ENCODE results near the gene ATP6V0E2.

- no peak for TF ChIP-seq CTCF (IDR thresholded peaks at IDR 0.05)
- no peak for TF ChIP-seq POLR2A (IDR thresholded peaks at IDR 0.05)
Observed at GRCh38 chr7:149855361-149856305, 18.1 kb upstream of the ATP6V0E2 start.

All from lower leg skin (tissue), 3 donors.